Ishikawa (cell line): ENCODE measurements around the gene RAB32.

ENCODE experiments used
- CEBPB ChIP-seq: IDR thresholded peaks from 2 replicates; pipeline ENCODE4 v1.6.1; 2012
- CREB1 ChIP-seq: IDR thresholded peaks from 2 replicates; pipeline ENCODE4 v1.6.1; 2012; ENCODE audit warnings: low read depth
- EGR1 ChIP-seq: IDR thresholded peaks from 2 replicates; pipeline ENCODE4 v1.6.1; 2012
- EP300 ChIP-seq: IDR thresholded peaks from 2 replicates; pipeline ENCODE4 v1.6.1; 2012; ENCODE audit warnings: borderline replicate concordance
- FOXM1 ChIP-seq: IDR thresholded peaks from 2 replicates; pipeline ENCODE4 v1.6.1; 2012; ENCODE audit warnings: low read depth, borderline replicate concordance
- NFIC ChIP-seq: IDR thresholded peaks from 2 replicates; pipeline ENCODE4 v1.6.1; 2012
- RAD21 ChIP-seq: IDR thresholded peaks from 2 replicates; pipeline ENCODE4 v1.6.1; 2012; ENCODE audit warnings: low read depth
- REST ChIP-seq: IDR thresholded peaks from 2 replicates; pipeline ENCODE4 v1.6.1; 2012; ENCODE audit warnings: low read depth, mild to moderate bottlenecking
- TAF1 ChIP-seq: IDR thresholded peaks from 2 replicates; pipeline ENCODE4 v1.6.1; 2012; ENCODE audit warnings: low read depth, mild to moderate bottlenecking
- TCF12 ChIP-seq: IDR thresholded peaks from 2 replicates; pipeline ENCODE4 v1.6.1; 2012; ENCODE audit warnings: low read depth
- TEAD4 ChIP-seq: IDR thresholded peaks from 2 replicates; pipeline ENCODE4 v1.6.1; 2012
- YY1 ChIP-seq: IDR thresholded peaks from 2 replicates; pipeline ENCODE4 v1.6.1; 2012; ENCODE audit warnings: low read depth
- ZBTB7A ChIP-seq: IDR thresholded peaks from 2 replicates; pipeline ENCODE4 v1.6.1; 2012; ENCODE audit warnings: low read depth
- TF ChIP-seq, protein P1 (sequence below): IDR thresholded peaks from 2 replicates; pipeline ENCODE4 v1.6.1; 2012
- TF ChIP-seq, protein P2 (sequence below): IDR thresholded peaks from 2 replicates; pipeline ENCODE4 v1.6.1; 2012

The RAB32 gene

GRCh38 chr6:146551545-146551944, 7.9 kb downstream of the RAB32 start:
- TF ChIP-seq TAF1, result no peak
- TF ChIP-seq EP300, result no peak
- no peak for TF ChIP-seq EGR1

GRCh38 chr6:146553377-146554135, 9.9 kb downstream of the RAB32 start:
- TF ChIP-seq NFIC (no peak), YY1 (no peak), EP300 (no peak), TEAD4 (no peak), ZBTB7A (no peak), TAF1 (no peak), FOXM1 (no peak), EGR1 (no peak), TCF12 (no peak), RAD21 (no peak), CREB1 (no peak), CEBPB (no peak), REST (no peak)
- TF ChIP-seq, protein P1, sequence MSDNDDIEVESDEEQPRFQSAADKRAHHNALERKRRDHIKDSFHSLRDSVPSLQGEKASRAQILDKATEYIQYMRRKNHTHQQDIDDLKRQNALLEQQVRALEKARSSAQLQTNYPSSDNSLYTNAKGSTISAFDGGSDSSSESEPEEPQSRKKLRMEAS, result no peak
- TF ChIP-seq, protein P2, sequence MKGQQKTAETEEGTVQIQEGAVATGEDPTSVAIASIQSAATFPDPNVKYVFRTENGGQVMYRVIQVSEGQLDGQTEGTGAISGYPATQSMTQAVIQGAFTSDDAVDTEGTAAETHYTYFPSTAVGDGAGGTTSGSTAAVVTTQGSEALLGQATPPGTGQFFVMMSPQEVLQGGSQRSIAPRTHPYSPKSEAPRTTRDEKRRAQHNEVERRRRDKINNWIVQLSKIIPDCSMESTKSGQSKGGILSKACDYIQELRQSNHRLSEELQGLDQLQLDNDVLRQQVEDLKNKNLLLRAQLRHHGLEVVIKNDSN, result no peak

- TF ChIP-seq CEBPB, result no peak
- TF ChIP-seq CREB1, result no peak
- no peak for TF ChIP-seq ZBTB7A
These were observed 17.0 kb downstream of the RAB32 start for GRCh38 chr6:146560607-146561006.

DNA sequence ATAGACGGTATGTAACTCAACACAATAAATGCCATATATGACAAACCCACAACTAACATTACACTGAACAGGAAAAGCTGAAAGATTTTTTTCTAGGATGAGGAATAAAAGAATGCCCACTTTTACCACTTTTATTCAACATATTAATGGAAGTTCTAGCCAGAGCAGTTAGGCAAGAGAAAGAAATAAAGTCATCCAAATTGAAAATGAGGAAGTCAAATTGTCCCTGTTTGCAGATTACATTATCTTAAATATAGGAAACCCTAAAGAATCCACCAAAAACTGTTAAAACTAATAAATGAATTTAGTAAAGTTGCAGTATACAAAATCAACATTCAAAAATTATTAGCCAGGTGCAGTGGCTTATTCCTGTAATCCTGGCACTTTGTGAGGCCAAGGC, 30.6 kb downstream of the RAB32 start:
- TF ChIP-seq EGR1 (no peak), CREB1 (no peak), NFIC (no peak), REST (no peak), FOXM1 (no peak), CEBPB (no peak), ZBTB7A (no peak), TAF1 (no peak), EP300 (no peak), RAD21 (no peak), YY1 (no peak)
- TF ChIP-seq, protein P2, result no peak
- TF ChIP-seq, protein P1, result no peak

DNA sequence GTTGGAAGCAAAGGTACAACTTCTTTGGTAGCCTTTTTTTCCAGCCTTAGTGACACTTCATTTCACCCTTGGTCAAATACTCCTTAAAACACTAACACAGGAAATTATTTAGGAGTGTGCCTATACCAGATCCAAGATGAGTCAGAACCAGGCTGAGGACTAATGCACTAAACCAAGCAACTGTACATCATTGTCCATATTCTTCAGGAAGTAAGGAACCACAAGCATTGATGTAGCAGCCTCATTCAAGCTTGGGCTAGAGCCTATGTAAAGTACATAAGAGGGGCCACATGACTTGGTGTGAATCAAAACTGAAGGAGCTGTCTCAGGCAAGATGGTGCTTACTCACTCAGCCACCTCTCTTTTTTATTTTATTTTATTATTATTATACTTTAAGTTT, 34.4 kb downstream of the RAB32 start:
- no peak for TF ChIP-seq TEAD4
- no peak for TF ChIP-seq CREB1
- TF ChIP-seq CEBPB, result no peak
- no peak for TF ChIP-seq ZBTB7A
- TF ChIP-seq REST, result no peak
- TF ChIP-seq EP300, result no peak
- TF ChIP-seq EGR1, result no peak
- TF ChIP-seq RAD21, result no peak
- TF ChIP-seq FOXM1, result no peak
- no peak for TF ChIP-seq NFIC
